Neural progenitor cell (in vitro differentiated cells): ENCODE results near the gene LDB3.

ENCODE experiments used
- CTCF ChIP-seq: fragments of 200-600 bp; sonication (generic); IDR thresholded peaks from 2 replicates; pipeline ENCODE4 v1.5.1; 2017; ENCODE audit warnings: antibody characterized with exemption, mild to moderate bottlenecking
- EZH2 ChIP-seq: fragments of 200-600 bp; sonication (generic); IDR thresholded peaks from 2 replicates; pipeline ENCODE4 v1.6.1; 2017; ENCODE audit warnings: antibody characterized with exemption, mild to moderate bottlenecking, moderate library complexity
- EZH2phosphoT487 ChIP-seq: fragments of 200-600 bp; sonication (generic); IDR thresholded peaks from 2 replicates; pipeline ENCODE4 v1.6.1; 2017; ENCODE audit warnings: antibody characterized with exemption

GRCh38 chr10:86765548-86765947, 97.2 kb downstream of the LDB3 start:
- TF ChIP-seq CTCF: no peak
- no peak for TF ChIP-seq EZH2
- no peak for TF ChIP-seq EZH2phosphoT487
